Activated effector memory CD4-positive, alpha-beta T cell treated with anti-CD3 and anti-CD28 coated beads, Interleukin-2, amount 50 U/mL, for 16 hours (primary cell): ENCODE measurements around the gene SPOP.
"Not testable (repeated sequence)": the region's sequence is repeated elsewhere in the genome, so short reads cannot be mapped to it uniquely, and the experiment has no call there.

Experiments used
- DNase-seq: peaks from one replicate; pipeline ENCODE4 v3.0.0-alpha.2; 2020

SPOP gene

GRCh38 chr17:49677933-49678847, at the start of gene SPOP:
SPOP (minus strand) TSS chr17:49678097; CDS start chr17:49622810, 55,287 bp downstream.
- peak; percentile 99 for DNase-seq

GRCh38 chr17:49727380-49727779, 49.5 kb upstream of the SPOP start:
- DNase-seq = no peak

GRCh38 chr17:49725452-49726130, 47.7 kb upstream of the SPOP start:
- no peak for DNase-seq

GRCh38 chr17:49724552-49724951, 46.7 kb upstream of the SPOP start:
- not testable (repeated sequence) for DNase-seq

- no peak for DNase-seq
Observed at GRCh38 chr17:49723423-49723822, 45.5 kb upstream of the SPOP start.

- no peak for DNase-seq
Observed at GRCh38 chr17:49722066-49722465, 44.2 kb upstream of the SPOP start.

- DNase-seq = peak; percentile 77
Observed at GRCh38 chr17:49717371-49717861, 39.5 kb upstream of the SPOP start.

- no peak for DNase-seq
Observed at GRCh38 chr17:49716668-49717364, 38.9 kb upstream of the SPOP start.

GRCh38 chr17:49715717-49716279, 37.9 kb upstream of the SPOP start:
- peak; percentile 81 for DNase-seq

GRCh38 chr17:49715216-49715615, 37.3 kb upstream of the SPOP start:
- peak; percentile 74 for DNase-seq

- DNase-seq = peak; percentile 73
Observed at GRCh38 chr17:49708515-49709183, 30.8 kb upstream of the SPOP start.

- DNase-seq = peak; percentile 99
Observed at GRCh38 chr17:49707608-49708514, 30.0 kb upstream of the SPOP start, which contains the start of gene SLC35B1. SLC35B1 (minus strand) TSS chr17:49707964; CDS start chr17:49707833, 131 bp downstream.

GRCh38 chr17:49707246-49707607, 29.3 kb upstream of the SPOP start:
- DNase-seq = peak; percentile 77

- DNase-seq = no peak
Observed at GRCh38 chr17:49705254-49705653, 27.4 kb upstream of the SPOP start.

GRCh38 chr17:49703557-49704277, 25.8 kb upstream of the SPOP start:
- no peak for DNase-seq

GRCh38 chr17:49700960-49701359, 23.1 kb upstream of the SPOP start:
- DNase-seq = no peak

GRCh38 chr17:49699966-49700575, 22.2 kb upstream of the SPOP start:
- no peak for DNase-seq

- DNase-seq = no peak
Observed at GRCh38 chr17:49698005-49698404, 20.1 kb upstream of the SPOP start.

GRCh38 chr17:49696233-49696761, 18.4 kb upstream of the SPOP start:
- DNase-seq = peak; percentile 83
